Stromal cell of bone marrow (primary cell): Measurements from ENCODE around the gene HIRA.
"Not testable (repeated sequence)": the region's sequence is repeated elsewhere in the genome, so short reads cannot be mapped to it uniquely, and the experiment has no call there.

Experiments
- DNase-seq: peaks from one replicate; pipeline ENCODE4 v3.0.0-alpha.2; 2012; ENCODE audit warnings: low read depth

Gene HIRA

DNA sequence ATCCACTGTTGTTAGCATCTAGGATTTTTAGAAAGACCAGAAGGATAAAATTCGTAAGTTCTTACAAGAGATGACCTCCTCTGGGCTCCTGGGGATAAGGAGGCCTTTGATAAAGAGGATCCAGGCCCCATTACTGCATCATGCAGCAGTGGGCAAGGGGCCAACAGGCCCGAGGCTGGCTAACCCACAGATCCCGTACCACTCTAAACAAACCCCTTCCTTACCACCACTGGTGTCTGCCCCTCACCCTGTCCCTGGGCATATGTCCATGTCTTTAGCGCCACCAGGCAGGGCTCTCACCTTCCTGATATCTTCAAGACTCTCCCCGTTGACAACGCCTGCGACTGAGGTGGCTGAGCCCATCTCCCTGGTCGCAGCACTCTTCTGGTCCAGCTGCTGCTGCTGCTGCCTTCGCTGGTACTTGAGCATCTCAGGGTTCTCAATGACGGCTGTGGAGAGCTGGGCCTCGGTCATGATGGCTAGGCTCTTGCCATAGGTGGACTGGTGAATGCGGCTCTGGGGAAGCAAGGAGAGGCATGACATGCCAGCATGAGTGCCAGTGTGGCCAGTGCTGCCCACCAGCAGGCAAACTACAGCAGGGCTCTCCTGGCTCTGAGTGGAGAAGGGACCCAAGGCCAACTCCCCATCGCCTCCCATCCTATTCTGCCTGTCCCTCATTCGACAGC is 46.2 kb downstream of the HIRA start:
- DNase-seq, result no peak

DNA sequence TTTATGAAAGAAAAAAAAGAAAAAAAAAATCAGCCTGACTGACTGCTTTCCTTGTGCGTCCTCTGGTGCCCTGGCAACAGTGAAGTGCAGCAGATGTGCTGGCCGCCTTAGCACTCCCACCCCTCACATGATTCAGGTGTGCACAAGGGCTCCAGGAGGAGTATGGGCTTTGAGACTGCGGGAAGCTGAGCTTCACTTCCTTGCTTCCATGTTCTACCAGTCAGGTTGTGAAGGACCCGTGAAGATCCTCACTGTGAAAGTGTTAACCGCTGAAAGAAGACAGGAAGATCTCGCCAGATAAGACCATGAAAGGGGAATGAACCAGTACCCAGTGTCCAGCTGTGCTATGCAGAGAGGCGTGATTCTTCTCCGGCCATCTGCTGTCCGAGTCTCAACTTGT is 48.2 kb downstream of the HIRA start:
- no peak for DNase-seq

DNA sequence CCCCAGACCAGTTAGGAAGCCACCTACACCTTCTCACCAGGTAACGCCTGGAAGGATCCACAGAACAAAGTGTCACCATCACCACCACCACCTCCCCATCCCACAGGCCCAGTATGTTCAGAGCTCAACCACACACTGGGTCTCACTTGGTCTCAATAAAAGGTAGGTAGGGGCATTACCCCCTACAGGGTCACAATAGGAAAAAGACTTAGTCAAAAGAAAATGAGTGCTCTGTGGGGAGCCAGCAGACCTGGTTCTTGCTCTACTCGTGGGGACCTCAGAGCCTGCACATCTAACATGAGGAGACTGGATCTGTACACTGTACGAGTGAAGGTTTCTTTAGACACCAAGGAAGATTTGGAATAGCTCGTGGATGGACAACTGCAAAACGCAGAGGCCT is 49.3 kb downstream of the HIRA start:
- no peak for DNase-seq

DNA sequence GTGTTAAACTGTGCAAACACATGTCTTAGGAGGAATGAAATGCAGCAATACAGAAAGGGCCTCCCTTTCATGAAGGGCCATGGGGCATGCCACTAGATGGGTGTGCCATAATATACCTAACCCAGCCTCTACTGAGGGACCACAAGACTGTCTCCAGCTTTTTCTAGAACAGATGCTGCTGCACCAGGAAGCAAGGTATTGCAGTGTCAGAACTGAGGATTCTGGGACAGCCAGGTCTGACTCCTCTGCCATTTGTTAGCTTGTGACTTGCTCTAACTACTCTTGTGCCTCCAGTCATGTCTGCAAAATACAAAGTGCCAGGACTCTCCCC is 53.2 kb downstream of the HIRA start:
- DNase-seq, result no peak

DNA sequence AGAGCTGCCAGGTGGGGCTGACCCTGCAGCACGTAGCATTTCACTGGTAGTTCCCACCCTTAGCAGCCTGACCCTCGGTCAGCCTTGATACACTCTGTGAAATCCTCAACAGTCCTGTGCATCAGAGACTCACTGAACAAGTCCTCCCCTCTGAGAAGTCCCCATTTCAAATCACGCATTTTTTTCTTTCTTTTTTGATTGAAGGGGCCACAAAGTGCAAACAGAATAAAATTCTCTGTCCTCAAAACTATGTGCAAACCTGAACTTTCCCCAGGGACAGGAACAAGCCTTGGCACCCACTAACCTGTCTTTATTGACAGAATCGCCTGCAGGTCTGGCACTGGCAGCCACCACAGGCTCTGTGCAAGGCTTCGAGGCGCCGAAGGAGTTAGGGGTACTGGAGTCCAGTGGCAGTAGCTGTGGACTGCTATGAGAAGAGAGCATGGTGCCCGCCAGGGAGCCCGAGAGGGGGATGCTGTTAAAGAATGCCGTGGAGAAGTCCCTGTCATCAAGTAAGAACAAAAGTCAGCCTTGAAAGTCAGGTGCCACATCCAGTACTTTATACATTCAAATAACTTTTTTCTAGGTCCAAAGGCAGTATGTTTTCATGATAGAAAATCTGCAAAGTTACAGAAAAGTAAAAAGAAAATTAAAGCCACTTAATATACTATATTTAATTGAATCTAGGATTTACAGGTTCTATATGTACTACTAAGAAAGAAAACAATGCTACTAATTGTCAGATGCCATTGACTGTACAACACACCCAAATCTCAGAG is 53.8 kb downstream of the HIRA start:
- no peak for DNase-seq

DNA sequence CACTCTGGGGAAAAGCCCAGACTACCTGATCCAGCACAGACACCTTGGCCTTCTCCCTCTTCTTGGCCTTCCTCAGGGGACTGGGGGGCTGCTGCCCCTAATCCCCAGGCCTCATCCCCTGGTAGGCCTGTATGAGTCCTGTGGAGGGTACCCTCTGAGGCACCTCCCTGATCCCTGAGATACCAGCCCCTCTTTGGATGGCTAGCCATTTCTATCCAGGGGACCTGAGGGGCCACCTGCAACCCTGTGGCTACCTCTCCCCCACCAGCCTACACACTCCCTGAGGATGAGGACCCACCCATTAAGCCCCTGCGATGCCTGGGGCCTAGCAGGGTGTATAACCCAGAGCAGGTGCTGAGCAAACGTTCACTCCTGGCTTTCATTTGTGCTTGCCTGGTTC is 54.6 kb downstream of the HIRA start:
- no peak for DNase-seq

DNA sequence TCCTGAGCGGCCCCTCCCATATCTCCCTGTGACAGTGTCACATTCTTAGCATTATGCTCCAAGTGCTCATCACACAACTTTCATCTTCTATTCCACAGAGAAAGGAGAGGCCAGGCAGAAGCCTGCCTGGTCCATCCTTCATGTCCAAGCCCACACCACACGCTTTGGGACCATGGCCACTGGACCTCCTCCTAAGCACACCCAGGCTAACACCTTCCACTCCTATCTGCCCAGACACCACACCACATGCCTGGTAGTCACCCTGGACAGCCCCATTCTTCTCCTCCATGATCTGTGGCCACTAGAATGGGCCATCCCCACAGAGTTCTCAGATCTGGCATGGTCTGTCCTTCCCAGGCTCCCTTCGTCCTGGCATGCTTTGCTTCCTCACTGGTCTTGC is 55.3 kb downstream of the HIRA start:
- no peak for DNase-seq

DNA sequence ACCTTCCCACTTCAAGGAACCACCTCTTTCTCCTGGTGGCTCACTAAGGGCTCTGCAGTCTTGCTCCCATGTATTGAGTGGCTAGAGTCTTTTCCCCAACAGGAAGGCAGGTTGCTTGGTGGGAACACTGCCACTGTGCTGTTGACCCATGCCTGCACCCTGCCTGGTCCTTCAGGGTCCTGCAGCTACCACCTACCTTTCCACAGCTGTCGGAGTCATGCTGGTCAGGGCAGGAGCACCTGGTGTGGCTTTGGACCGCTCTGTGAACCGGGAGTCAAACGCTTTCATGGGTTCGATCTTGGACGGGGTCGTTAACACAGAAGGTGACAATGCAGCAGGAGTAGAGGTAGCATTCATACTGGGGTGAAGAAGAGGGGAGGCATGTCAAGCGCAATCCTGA is 56.1 kb downstream of the HIRA start:
- no peak for DNase-seq

DNA sequence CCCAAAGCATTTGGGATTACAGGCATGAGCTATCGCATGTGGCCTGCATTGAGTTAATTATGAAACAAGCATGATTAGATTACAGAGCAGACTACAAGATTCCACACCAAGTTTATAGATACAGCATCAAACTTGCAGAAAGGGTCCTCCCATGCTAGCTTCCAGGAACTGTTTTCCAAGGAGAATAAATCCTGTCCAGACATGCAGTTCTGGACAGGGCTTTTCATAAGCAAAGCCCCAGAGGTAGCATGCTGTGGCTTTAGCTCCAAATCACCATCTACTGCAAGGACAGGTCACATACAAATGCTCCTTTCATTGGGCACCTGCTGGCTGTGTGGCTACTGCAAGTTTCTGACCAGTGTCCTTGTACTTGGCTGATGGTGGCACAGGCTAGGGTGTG is 57.1 kb downstream of the HIRA start:
- DNase-seq, result no peak

DNA sequence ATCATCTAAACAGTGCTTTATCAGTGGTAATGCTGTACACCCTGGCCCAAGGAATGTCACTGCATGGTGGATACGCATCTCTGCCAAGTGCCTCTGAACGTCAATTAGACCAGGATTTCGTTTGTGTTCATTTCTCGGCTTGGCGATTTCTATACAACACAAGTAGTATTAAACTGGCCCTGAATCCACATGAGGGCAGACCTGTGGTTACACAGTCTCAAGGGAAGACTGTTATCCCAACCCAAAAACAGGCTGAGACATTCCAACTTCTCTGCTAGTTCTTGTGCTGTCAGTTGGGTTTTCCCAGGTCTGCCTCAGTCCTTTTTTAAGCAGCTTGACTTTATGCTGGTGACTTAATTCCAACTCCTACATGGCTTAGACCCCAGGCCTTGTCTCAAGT is 58.1 kb downstream of the HIRA start:
- DNase-seq, result no peak

DNA sequence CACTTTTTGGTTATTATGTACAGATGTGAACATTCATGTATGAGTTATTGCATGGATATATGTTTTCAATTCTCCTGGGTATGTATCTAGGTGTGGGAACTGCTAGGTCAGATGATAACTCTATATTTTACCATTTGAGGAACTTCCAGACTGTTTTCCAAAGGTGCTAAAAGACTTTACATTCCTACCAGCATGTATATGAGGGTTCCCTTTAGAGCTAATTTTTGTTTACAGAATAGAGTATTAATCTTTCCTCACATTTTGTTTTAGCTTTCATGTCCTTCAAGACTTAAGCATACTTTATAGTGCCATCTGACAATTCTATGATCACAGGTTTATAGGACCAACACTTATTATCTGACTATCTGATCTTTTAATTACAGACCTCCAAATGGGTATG is 59.6 kb downstream of the HIRA start:
- DNase-seq, result no peak

DNA sequence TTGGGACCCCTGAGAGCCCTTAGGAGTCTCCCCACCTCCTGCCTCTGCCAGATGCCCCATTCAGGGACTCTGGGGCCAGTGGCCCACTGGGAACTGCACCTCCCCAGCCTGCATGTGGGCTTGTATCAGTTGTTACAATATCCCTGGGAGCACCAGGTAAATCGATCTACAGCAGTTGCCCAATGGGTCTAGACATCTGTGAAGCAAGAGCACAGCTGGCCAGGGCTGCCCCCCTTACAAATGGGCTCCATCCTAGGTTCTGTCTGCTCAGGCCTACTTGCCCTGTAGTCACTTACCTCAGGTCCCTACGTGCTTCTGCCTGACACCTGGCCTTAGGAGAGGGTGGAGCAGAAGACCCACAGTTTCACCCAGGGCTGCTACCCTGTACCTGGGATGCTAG is 62.7 kb downstream of the HIRA start:
- no peak for DNase-seq

DNA sequence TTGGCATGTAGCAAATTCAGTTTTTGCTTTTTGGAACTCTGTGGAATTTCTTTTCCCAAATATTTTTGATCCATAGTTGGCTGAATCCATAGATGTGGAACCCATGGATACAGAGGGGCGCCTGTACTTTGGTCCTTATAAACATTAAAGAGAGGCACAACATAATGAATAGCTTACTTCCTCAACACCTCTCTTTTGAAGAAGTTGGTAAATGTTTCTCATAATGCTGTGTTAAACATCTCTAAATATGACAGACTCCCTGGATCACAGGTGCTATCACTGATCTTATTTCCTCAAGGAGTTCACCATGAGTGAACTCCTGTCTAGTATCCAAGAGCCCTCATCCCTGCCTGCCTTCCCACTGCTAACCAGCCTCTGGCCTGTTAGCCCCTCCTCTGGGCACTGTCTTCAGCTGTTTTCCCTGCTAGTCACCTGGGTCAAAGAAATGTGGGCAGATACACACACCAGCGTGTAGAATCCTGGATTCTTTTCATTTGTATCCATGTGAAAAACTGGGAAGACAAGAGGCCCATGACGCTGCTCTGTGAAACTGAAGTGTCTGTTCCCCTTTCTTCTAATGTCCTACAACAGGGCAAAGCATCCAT is 63.7 kb downstream of the HIRA start:
- DNase-seq, result no peak

DNA sequence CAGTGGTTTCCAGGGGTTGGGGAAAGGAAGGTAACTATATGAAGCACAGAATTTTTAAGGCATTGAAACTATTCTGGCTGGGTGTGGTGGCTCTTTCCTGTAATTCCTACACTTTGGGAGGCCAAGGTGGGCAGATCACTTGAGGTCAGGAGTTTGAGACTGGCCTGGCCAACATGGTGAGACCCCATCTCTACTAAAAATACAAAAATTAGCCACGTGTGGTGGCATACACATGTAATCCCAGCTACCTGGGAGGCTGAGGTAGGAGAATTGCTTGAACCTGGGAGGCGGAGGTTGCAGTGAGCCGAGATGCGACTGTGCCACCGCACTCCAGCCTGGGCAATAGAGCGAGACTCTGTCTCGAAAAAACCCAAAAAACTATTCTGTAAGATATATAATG is 68.0 kb downstream of the HIRA start:
- DNase-seq, result not testable (repeated sequence)

DNA sequence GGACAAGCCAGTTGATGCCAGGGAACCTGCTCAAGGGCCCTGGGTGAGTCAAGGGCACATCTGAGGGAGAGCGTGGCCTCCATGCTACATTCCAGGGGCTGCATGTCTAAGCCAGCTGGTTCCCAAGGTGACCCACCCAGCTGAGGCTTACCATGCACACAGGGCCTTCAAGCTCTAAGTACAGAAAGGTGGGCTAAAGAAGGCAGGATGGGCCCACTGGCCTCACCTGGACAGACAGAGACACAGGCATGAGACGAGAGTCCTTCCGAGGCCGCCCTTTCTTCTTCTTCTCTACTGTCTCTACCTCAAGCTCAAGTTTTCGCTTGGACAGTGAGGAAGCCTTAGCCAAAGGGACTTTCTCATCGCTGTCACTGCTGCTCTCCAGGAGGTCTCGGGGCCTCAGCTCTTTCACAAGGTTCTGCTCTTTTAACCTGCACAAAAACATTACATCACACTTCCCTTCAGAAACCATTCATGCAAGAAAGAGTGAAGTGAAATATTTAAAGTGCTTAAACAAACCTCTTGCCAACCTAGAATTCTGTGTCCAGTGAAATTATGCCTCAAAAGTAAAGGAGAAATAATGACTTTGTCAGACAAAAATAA is 69.9 kb downstream of the HIRA start:
- no peak for DNase-seq

DNA sequence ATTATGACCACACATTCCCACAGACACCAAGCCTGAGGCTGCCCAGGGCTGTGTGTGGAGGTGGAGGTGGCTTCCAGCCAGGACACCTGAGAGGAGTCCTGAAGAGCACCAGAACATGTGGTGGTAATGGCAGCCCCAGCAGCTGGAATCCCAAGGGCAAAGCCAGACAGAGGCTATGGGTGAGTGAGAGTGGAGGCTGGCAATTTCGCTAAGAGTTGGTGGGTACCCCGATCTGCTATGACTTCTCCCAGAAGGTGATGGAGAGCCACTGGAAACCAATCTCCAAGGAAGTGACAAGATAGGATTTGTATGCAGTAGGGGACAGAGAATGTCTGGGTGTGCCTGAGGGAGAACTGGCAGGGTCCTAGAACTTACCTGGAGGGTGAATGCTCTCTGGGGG is 70.7 kb downstream of the HIRA start:
- no peak for DNase-seq

DNA sequence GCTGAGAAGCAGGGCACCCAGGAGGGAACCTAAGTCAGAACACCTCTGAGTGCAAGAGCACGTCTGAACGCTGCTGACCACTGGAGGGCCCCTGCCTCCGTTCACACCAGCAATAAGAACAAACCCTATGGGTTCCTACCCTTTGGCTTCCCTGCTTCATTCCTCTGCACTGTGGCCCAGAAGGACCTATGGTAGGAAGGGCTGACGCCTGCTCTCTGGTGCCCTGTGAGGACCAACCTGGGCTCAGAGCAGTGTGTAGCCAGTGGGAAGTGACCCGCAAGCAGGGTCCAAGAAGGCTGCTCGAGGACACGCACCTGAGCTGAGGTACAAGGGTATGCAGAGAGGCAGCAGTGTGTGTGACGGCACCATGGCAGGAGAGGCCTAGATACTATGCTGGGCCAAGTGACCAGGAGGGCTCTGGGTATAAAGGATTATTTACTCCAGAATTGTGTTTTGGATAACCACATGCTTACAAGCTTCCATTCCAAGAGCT is 71.2 kb downstream of the HIRA start:
- no peak for DNase-seq

DNA sequence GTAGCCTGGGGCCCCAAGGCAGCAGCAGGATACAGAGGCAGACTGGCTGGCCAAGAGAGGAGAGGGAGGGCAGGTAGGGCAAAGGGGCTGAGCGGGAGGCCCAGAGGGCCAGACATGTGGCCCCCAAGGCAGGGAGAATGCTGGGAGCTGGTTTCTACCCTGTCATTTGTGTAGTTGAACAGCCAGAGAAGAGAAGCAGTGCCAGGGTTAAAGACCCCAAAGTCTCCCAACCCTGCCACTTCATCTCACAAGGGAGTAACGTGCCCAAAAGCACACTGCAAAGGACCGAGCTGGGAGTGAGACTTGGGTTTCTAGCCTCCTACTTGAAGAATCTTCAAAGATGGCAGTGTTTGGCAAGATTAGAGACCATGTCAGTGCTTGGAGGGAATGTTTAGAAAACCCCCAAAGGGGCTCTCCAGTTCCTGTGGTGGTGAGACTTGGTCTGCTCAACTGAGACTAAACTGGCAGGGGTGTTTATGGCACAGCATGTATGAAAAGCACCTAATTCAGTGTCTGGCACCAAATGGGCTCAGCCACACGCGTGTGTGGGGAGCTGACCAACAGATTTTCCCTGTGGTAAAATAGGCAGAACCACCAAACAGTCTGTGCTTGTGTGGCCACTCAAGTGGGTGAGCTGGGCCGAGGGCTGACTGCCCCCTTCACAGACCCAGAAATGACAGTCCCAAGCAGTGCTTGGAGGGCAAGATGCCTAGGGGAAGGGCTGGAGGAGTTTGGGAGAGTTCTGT is 71.8 kb downstream of the HIRA start:
- no peak for DNase-seq

DNA sequence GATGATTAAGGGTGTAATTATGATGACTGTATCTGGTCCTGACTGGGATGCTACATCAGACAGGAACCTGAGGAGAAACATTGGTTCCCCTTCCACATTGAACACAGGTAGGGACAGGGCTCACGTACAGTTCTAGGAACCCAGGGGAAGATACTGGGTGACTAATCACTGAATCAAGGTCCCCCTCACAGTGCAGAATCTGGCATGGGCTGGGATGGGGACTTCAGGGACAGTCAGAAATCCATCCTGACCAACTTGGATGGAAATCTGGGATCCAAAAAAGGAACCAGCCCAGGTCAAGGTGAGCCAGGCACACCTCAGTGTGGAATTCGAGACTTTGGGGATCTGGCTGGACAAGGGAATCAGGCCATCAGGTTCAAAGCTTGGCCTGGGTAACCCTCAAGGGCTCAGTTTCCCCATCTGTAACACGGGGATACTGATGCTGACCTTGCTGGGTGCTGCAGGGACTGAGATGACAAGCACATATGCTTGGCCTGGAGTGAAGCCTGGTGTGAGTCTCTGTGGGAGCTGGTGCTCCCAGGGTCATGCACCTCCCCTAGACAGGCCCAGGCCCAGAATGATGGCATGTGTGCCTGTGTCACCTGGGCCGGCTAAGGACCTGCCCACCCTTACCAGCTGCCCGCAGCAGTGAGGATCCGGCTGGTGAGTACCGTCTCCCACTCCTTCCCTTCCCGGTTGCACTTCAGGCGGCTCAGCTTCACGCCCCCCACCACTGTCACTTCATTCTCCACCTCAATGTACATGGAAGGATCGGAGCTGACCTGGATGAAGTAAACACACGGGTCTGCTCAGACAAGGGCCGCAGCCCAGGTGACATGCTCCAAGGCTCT is 72.6 kb downstream of the HIRA start:
- DNase-seq, result no peak

DNA sequence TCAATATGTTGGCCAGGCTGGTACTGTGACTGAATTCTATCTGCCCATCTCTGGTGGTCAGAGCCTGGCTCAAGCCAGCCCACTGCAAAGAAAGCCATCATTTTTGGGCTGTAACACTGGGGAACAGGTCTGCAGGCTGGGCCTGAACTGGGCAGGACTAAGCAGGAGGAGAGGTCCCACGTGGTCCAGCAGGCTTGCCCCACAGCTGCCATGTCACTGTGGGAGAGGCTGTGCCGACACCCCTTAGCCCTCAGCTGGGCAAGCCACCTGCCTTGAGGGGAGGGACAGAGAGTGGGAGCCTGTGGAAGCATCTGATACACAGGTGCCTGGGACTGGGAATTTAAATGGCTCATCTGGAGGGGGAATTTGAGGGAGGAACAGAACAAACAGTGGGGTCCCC is 73.3 kb downstream of the HIRA start:
- DNase-seq, result no peak
